Activated CD8-positive, alpha-beta T cell treated with anti-CD3 and anti-CD28 coated beads for 36 hours (primary cell): Measurements from ENCODE around the gene TTC39A. TPM values are rescaled to one million over a fixed set of nuclear protein-coding genes. Genes with fewer than 3 reads are reported as not detected.

ENCODE experiments used
- ATAC-seq: fragments of 200-7000 bp; cut with Tn5 transposase; one replicate; pipeline ENCODE4 v1.10.0; 2021; ENCODE audit warnings: mild to moderate bottlenecking, moderate library complexity
- CTCF ChIA-PET: fragments of 350-600 bp; sonication (Branson Sonifier 250); formaldehyde crosslinking; loops from one replicate; lab custom pipeline; 2021; ENCODE audit warnings: antibody characterized with exemption; lab: Charles Lee
- POLR2A ChIA-PET: fragments of 350-600 bp; sonication (Branson Sonifier 250); formaldehyde crosslinking; loops from one replicate; lab custom pipeline; 2021; ENCODE audit warnings: antibody characterized with exemption; lab: Charles Lee
- DNase-seq: peaks from one replicate; pipeline ENCODE4 v3.0.0-alpha.2; 2020
- H3K27ac Mint-ChIP-seq: one replicate; pipeline ENCODE4 v1.8.0; 2021; ENCODE audit warnings: mild to moderate bottlenecking, mixed read lengths
- H3K27me3 Mint-ChIP-seq: one replicate; pipeline ENCODE4 v1.8.0; 2021; ENCODE audit warnings: mixed read lengths
- H3K36me3 Mint-ChIP-seq: one replicate; pipeline ENCODE4 v1.8.0; 2021; ENCODE audit warnings: low read depth, mixed read lengths
- H3K4me1 Mint-ChIP-seq: one replicate; pipeline ENCODE4 v1.8.0; 2021; ENCODE audit warnings: low read depth, mixed read lengths
- H3K4me3 Mint-ChIP-seq: one replicate; pipeline ENCODE4 v1.8.0; 2021; ENCODE audit warnings: mild to moderate bottlenecking, moderate library complexity, mixed read lengths
- H3K9me3 Mint-ChIP-seq: one replicate; pipeline ENCODE4 v1.8.0; 2021; ENCODE audit warnings: mixed read lengths
- intact Hi-C: fragments of 100-400 bp; cut with micrococcal nuclease; formaldehyde crosslinking; loops from one replicate; pipeline ENCODE4 v1.10.0; 2022
- total RNA-seq, 2 experiments: library from RNA; stranded (reverse); gene quantifications; one replicate each; pipeline ENCODE4 v1.2.3, GENCODE V29; 2021
- TF ChIP-seq, protein P1 (sequence below): fragments of 200-600 bp; IDR thresholded peaks from one replicate; pipeline ENCODE4 v1.8.0; 2022; ENCODE audit warnings: antibody characterized with exemption, mild to moderate bottlenecking

Gene TTC39A
- total RNA-seq, 2 experiments from 2014 or later: 0.50 TPM; not detected in 1

- no peaks in the 10 kb centered on the region for H3K36me3 Mint-ChIP-seq
- intact Hi-C loops: no loop called here
Measured at GRCh38 chr1:51316113-51316845, 14.1 kb downstream of the TTC39A start.

DNA sequence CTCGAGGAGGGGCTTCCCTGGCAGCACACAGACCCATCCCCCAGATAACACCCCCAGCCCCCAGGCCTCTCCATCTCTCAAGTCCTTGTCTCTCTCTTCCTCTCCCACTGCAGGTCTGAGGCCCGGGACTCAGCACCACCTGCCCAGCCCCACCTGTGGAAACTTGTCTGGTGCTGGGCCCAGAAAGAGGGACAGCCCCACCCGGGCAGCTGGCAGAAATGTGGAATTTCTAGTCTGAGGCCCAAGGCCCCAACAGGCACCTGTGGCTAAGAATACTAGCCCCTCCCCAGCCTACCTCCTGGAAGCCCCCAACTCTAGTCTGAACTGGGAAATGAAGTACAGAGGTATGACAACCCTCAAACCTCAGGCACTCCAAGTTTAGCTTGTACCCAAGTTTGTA lies 15.4 kb downstream of the TTC39A start:
- Mint-ChIP-seq H3K27ac (no peak overlapping the region), H3K4me3 (no peak overlapping the region), H3K9me3 (no peaks in the 10 kb centered on the region), H3K4me1 (peaks cover 11% of the 10 kb centered on the region), H3K36me3 (no peaks in the 10 kb centered on the region), H3K27me3 (no peaks in the 10 kb centered on the region)
- CTCF ChIA-PET: no interaction called here
- TF ChIP-seq, protein P1, sequence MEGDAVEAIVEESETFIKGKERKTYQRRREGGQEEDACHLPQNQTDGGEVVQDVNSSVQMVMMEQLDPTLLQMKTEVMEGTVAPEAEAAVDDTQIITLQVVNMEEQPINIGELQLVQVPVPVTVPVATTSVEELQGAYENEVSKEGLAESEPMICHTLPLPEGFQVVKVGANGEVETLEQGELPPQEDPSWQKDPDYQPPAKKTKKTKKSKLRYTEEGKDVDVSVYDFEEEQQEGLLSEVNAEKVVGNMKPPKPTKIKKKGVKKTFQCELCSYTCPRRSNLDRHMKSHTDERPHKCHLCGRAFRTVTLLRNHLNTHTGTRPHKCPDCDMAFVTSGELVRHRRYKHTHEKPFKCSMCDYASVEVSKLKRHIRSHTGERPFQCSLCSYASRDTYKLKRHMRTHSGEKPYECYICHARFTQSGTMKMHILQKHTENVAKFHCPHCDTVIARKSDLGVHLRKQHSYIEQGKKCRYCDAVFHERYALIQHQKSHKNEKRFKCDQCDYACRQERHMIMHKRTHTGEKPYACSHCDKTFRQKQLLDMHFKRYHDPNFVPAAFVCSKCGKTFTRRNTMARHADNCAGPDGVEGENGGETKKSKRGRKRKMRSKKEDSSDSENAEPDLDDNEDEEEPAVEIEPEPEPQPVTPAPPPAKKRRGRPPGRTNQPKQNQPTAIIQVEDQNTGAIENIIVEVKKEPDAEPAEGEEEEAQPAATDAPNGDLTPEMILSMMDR: no peak
- POLR2A ChIA-PET: interaction anchor here (1.5 kb wide), 1 partner anchor 19 kb away, joined by 3 read pairs; no protein-coding TSS in a partner anchor
- ATAC-seq: no peak
- DNase-seq: no peak
- intact Hi-C loops: no loop called here

More at GRCh38 chr1:51316113-51316845, 14.1 kb downstream of the TTC39A start:
- Mint-ChIP-seq H3K4me1 (peaks cover 8% of the 10 kb centered on the region), H3K27me3 (no peaks in the 10 kb centered on the region), H3K27ac (no peak overlapping the region), H3K9me3 (no peaks in the 10 kb centered on the region), H3K4me3 (no peak overlapping the region)
- TF ChIP-seq, protein P1: no peak
- ChIA-PET POLR2A (no interaction called here), CTCF (no interaction called here)
- ATAC-seq: no peak
- DNase-seq: no peak

DNA sequence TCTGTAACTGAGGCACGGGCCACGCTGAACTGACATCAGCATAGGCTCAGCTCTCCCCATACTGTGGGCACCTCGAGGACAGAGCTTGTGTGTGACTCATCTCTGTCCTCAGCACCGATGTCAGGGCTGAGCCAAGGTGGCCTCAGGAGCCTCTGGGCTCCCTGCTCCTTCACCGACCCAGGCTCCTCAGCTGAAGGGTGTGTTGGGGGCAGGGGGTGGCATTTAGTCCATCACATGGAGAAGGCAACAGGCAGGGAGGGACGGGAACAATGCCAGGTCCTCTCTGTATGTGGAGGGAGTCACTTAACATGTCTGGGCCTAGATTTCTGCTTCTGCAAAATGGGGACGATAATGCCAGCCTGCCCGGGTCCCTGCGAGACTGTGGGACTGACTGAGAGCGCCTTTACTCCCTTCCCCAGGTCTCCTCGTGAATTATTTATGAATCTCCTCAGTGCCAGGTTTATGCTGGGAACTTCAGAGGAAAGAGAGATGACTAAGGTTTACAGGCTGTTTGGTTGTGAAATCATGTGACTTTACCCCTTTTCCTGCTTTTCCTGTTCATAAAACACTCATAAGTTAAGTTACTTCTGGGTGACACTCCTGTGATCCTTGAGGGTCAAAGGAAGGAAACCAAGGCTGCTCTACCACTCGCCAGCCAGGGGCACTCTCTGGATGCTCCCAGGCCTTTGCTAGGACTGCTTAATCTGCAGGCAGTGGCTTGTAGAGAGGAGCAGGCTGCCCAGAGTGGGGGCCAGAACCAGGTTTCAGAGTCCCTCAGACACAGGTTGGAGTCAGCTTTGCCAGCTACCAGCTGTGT lies 16.2 kb downstream of the TTC39A start:
- Mint-ChIP-seq H3K27me3 (no peaks in the 10 kb centered on the region), H3K4me1 (peaks cover 11% of the 10 kb centered on the region), H3K36me3 (no peaks in the 10 kb centered on the region), H3K4me3 (no peak overlapping the region), H3K27ac (no peak overlapping the region), H3K9me3 (no peaks in the 10 kb centered on the region)
- intact Hi-C loops: no loop called here
- ChIA-PET CTCF (no interaction called here), POLR2A (interaction anchor here (0.6 to 1.5 kb wide), 2 partner anchors 12 to 19 kb away, joined by 3 read pairs; no protein-coding TSS in a partner anchor)
- ATAC-seq (peak; percentile 59), DNase-seq (no peak)
- TF ChIP-seq, protein P1: no peak

- no peak overlapping the region for H3K27ac Mint-ChIP-seq
- POLR2A ChIA-PET: no interaction called here
Measured at GRCh38 chr1:51313268-51313852, 17.0 kb downstream of the TTC39A start.

More at GRCh38 chr1:51313268-51313852, 17.0 kb downstream of the TTC39A start:
- TF ChIP-seq, protein P1: peak; percentile 24
- no peak overlapping the region for H3K4me3 Mint-ChIP-seq
- H3K27me3 Mint-ChIP-seq: no peaks in the 10 kb centered on the region
- peaks cover 11% of the 10 kb centered on the region for H3K4me1 Mint-ChIP-seq
- no peaks in the 10 kb centered on the region for H3K9me3 Mint-ChIP-seq
- ATAC-seq (no peak), DNase-seq (no peak)
- CTCF ChIA-PET: interaction anchor here (1.9 kb wide), 1 partner anchor 125 kb away, joined by 5 read pairs; no protein-coding TSS in a partner anchor
- no peaks in the 10 kb centered on the region for H3K36me3 Mint-ChIP-seq
- intact Hi-C loops: no loop called here
